ENCODE data around the gene TEDDM1.

GRCh38 chr1:182407724-182408123 is 7.3 kb upstream of the TEDDM1 start:
- no peak for TF ChIP-seq POLR2AphosphoS5 (IDR thresholded peaks at IDR 0.05; ENCODE audit: insufficient read depth in 1 of 2, low read depth in 1 of 2)
- TF ChIP-seq CTCF (IDR thresholded peaks at IDR 0.05), result no peak
- TF ChIP-seq POLR2A (IDR thresholded peaks at IDR 0.05), result no peak
